Colonic mucosa (tissue), 4 donors: ENCODE results near the gene DDI1. TPM values are rescaled to one million over a fixed set of nuclear protein-coding genes. Genes with fewer than 3 reads are reported as not detected.

Source experiments
- DNase-seq: peaks from one replicate; pipeline ENCODE4 v3.0.0-alpha.2; 2020
- H3K27ac ChIP-seq: fragments of 200-600 bp; one replicate; pipeline ENCODE4 v1.8.0; 2021
- H3K27me3 ChIP-seq: fragments of 200-600 bp; one replicate; pipeline ENCODE4 v1.8.0; 2021
- H3K36me3 ChIP-seq: fragments of 200-600 bp; one replicate; pipeline ENCODE4 v1.8.0; 2021
- H3K4me1 ChIP-seq: fragments of 200-600 bp; one replicate; pipeline ENCODE4 v1.8.0; 2021; ENCODE audit warnings: mild to moderate bottlenecking
- H3K4me3 ChIP-seq: fragments of 200-600 bp; one replicate; pipeline ENCODE4 v1.8.0; 2021
- H3K9ac ChIP-seq, 2 donors: one replicate each; pipeline ENCODE4 v1.7.0; 2013; ENCODE audit warnings: control low read depth in 2 of 2, low read depth in 2 of 2, low read length in 2 of 2
- H3K9me3 ChIP-seq: fragments of 200-600 bp; one replicate; pipeline ENCODE4 v1.8.0; 2021
- CTCF ChIP-seq: fragments of 200-600 bp; IDR thresholded peaks from one replicate; pipeline ENCODE4 v1.8.0; 2022; ENCODE audit warnings: antibody characterized with exemption, mild to moderate bottlenecking
- intact Hi-C: fragments of 100-400 bp; cut with DNase I; formaldehyde crosslinking; loops from one replicate; pipeline ENCODE4 v1.14.1; 2022
- total RNA-seq, 2 donors: library from RNA; stranded (reverse); fragmentation: NEBNext Ultra II Directional in 1 of 2; extraction: Animal tissue kit (Norgen Biotek cat#: 25700) in 1 of 2; gene quantifications; one replicate each; pipeline ENCODE4 v1.2.1, GENCODE V29; 2021
- donor health status: healthy.
- donor health status: DM: no; HTN: no; CAD: no.
- donor health status: DM: no; HTN: no; CAD: no.

DDI1 gene
- not detected for total RNA-seq

GRCh38 chr11:104036588-104036987 is at the start of gene DDI1:
Gene DDI1 (plus strand): TSS chr11:104036640. CDS start chr11:104036823, 183 bp downstream.
- no peak for TF ChIP-seq CTCF
- Histone ChIP-seq H3K36me3 (no peaks in the 10 kb centered on the region), H3K27me3 (no peaks in the 10 kb centered on the region), H3K27ac (no peak within 1 kb of the TSS), H3K9me3 (no peaks in the 10 kb centered on the region), H3K4me3 (no peak within 1 kb of the TSS), H3K9ac (no peak within 1 kb of the TSS), H3K4me1 (no peaks in the 10 kb centered on the region)
- intact Hi-C loops: no loop called here
- DNase-seq: no peak

GRCh38 chr11:103987629-103988594 is 48.5 kb upstream of the DDI1 start:
- H3K9me3 ChIP-seq: no peaks in the 10 kb centered on the region
- no peak overlapping the region for H3K4me3 ChIP-seq
- intact Hi-C loops: no loop called here
- no peaks in the 10 kb centered on the region for H3K36me3 ChIP-seq
- TF ChIP-seq CTCF: no peak
- H3K27ac ChIP-seq: no peak overlapping the region
- no peaks in the 10 kb centered on the region for H3K27me3 ChIP-seq
- DNase-seq: no peak
- H3K4me1 ChIP-seq: no peaks in the 10 kb centered on the region
- H3K9ac ChIP-seq: no peak overlapping the region

GRCh38 chr11:103988595-103988969 is 47.9 kb upstream of the DDI1 start:
- no peak for TF ChIP-seq CTCF

GRCh38 chr11:103993507-103993906 is 42.9 kb upstream of the DDI1 start:
- no peak for DNase-seq
- Histone ChIP-seq H3K9me3 (no peaks in the 10 kb centered on the region), H3K27me3 (no peaks in the 10 kb centered on the region), H3K27ac (no peak overlapping the region), H3K36me3 (no peaks in the 10 kb centered on the region), H3K4me3 (no peak overlapping the region), H3K4me1 (no peaks in the 10 kb centered on the region), H3K9ac (no peak overlapping the region)
- no peak for TF ChIP-seq CTCF
- intact Hi-C loops: no loop called here

More at GRCh38 chr11:103988595-103988969, 47.9 kb upstream of the DDI1 start:
- no peaks in the 10 kb centered on the region for H3K4me1 ChIP-seq
- H3K27ac ChIP-seq: no peak overlapping the region
- H3K36me3 ChIP-seq: no peaks in the 10 kb centered on the region
- H3K9me3 ChIP-seq: no peaks in the 10 kb centered on the region
- DNase-seq: no peak
- no peaks in the 10 kb centered on the region for H3K27me3 ChIP-seq
- H3K4me3 ChIP-seq: no peak overlapping the region
- intact Hi-C loops: no loop called here
- no peak overlapping the region for H3K9ac ChIP-seq

GRCh38 chr11:103994094-103994493 is 42.3 kb upstream of the DDI1 start:
- no peaks in the 10 kb centered on the region for H3K36me3 ChIP-seq

More at GRCh38 chr11:103994094-103994493, 42.3 kb upstream of the DDI1 start:
- intact Hi-C loops: no loop called here
- Histone ChIP-seq H3K4me3 (no peak overlapping the region), H3K27ac (no peak overlapping the region), H3K27me3 (no peaks in the 10 kb centered on the region), H3K9me3 (no peaks in the 10 kb centered on the region), H3K9ac (no peak overlapping the region), H3K4me1 (no peaks in the 10 kb centered on the region)
- no peak for DNase-seq
- no peak for TF ChIP-seq CTCF
